ENCODE data around the gene ADAMTS14.

ADAMTS14 gene

GRCh38 chr10:70705121-70705861 lies 33.0 kb downstream of the ADAMTS14 start:
- Histone ChIP-seq H3K4me1 (ENCODE audit: insufficient read depth, poor library complexity, severe bottlenecking) (no peaks in the 10 kb centered on the region), H3K4me3 (ENCODE audit: severe bottlenecking) (no peak overlapping the region), H3K9me3 (ENCODE audit: severe bottlenecking) (no peaks in the 10 kb centered on the region), H3K36me3 (ENCODE audit: low read depth) (no peaks in the 10 kb centered on the region), H3K27ac (ENCODE audit: poor library complexity, severe bottlenecking) (no peak overlapping the region), H3K27me3 (ENCODE audit: insufficient read depth, poor library complexity, severe bottlenecking) (no peaks in the 10 kb centered on the region)
- TF ChIP-seq, protein P1, sequence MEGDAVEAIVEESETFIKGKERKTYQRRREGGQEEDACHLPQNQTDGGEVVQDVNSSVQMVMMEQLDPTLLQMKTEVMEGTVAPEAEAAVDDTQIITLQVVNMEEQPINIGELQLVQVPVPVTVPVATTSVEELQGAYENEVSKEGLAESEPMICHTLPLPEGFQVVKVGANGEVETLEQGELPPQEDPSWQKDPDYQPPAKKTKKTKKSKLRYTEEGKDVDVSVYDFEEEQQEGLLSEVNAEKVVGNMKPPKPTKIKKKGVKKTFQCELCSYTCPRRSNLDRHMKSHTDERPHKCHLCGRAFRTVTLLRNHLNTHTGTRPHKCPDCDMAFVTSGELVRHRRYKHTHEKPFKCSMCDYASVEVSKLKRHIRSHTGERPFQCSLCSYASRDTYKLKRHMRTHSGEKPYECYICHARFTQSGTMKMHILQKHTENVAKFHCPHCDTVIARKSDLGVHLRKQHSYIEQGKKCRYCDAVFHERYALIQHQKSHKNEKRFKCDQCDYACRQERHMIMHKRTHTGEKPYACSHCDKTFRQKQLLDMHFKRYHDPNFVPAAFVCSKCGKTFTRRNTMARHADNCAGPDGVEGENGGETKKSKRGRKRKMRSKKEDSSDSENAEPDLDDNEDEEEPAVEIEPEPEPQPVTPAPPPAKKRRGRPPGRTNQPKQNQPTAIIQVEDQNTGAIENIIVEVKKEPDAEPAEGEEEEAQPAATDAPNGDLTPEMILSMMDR (IDR thresholded peaks at IDR 0.05; ENCODE audit: poor library complexity, severe bottlenecking): no peak
- DNase-seq (ENCODE audit: low spot score) (no peak), ATAC-seq (ENCODE audit: low read depth) (no peak)

DNA sequence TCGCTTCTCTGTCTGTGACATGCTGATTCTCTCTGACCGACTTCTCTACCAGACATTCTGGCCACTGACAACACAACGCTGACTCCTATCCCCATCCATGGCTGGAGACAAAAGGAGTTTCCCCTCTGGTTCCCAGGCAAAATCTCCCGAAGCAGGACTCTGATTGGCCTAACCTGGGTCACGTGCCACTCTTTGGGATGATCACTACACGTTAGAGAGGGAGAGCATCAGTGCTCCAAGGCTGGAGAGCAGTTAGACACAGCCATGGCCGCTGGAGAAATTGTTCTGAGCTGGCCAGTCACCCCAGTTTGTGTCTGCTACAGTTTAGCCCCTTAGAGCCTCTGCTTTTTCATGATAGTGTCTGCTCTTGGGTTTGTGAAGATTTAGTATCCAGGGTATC lies 38.9 kb downstream of the ADAMTS14 start:
- TF ChIP-seq, protein P1 (IDR thresholded peaks at IDR 0.05; ENCODE audit: poor library complexity, severe bottlenecking): no peak
- ATAC-seq (ENCODE audit: low read depth) (no peak), DNase-seq (ENCODE audit: low spot score) (no peak)
- Histone ChIP-seq H3K27ac (ENCODE audit: poor library complexity, severe bottlenecking) (no peak overlapping the region), H3K36me3 (ENCODE audit: low read depth) (no peaks in the 10 kb centered on the region), H3K9me3 (ENCODE audit: severe bottlenecking) (no peaks in the 10 kb centered on the region), H3K27me3 (ENCODE audit: insufficient read depth, poor library complexity, severe bottlenecking) (no peaks in the 10 kb centered on the region), H3K4me1 (ENCODE audit: insufficient read depth, poor library complexity, severe bottlenecking) (peaks cover 4% of the 10 kb centered on the region), H3K4me3 (ENCODE audit: severe bottlenecking) (no peak overlapping the region)

GRCh38 chr10:70711911-70712310 lies 39.6 kb downstream of the ADAMTS14 start:
- Histone ChIP-seq H3K4me3 (ENCODE audit: severe bottlenecking) (no peak overlapping the region), H3K36me3 (ENCODE audit: low read depth) (no peaks in the 10 kb centered on the region), H3K27ac (ENCODE audit: poor library complexity, severe bottlenecking) (no peak overlapping the region), H3K27me3 (ENCODE audit: insufficient read depth, poor library complexity, severe bottlenecking) (no peaks in the 10 kb centered on the region), H3K9me3 (ENCODE audit: severe bottlenecking) (no peaks in the 10 kb centered on the region), H3K4me1 (ENCODE audit: insufficient read depth, poor library complexity, severe bottlenecking) (peaks cover 4% of the 10 kb centered on the region)
- DNase-seq (ENCODE audit: low spot score) (no peak), ATAC-seq (ENCODE audit: low read depth) (no peak)
- TF ChIP-seq, protein P1 (IDR thresholded peaks at IDR 0.05; ENCODE audit: poor library complexity, severe bottlenecking): no peak

DNA sequence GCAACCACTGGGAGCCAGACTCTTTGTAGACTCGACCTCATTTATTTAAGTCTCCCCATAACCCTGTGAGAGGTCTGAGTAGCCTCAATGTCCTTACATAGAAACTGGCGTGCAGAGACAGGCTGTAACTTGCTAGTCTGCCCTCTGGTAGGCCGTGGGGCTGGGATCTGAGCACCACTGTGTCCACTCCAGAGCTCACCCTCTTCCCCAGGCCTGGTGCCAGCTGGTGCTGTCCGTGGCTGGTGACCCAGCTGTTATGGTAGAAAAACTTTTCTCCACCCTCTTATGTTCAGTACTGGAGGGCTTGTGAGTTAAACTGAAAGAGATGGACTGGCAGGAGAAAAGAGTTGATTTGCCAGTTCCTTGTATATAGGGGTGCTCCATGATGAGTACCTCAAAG lies 41.9 kb downstream of the ADAMTS14 start:
- TF ChIP-seq, protein P1 (IDR thresholded peaks at IDR 0.05; ENCODE audit: poor library complexity, severe bottlenecking): no peak
- Histone ChIP-seq H3K36me3 (ENCODE audit: low read depth) (no peaks in the 10 kb centered on the region), H3K27me3 (ENCODE audit: insufficient read depth, poor library complexity, severe bottlenecking) (no peaks in the 10 kb centered on the region), H3K27ac (ENCODE audit: poor library complexity, severe bottlenecking) (no peak overlapping the region), H3K4me1 (ENCODE audit: insufficient read depth, poor library complexity, severe bottlenecking) (peaks cover 4% of the 10 kb centered on the region), H3K9me3 (ENCODE audit: severe bottlenecking) (no peaks in the 10 kb centered on the region), H3K4me3 (ENCODE audit: severe bottlenecking) (no peak overlapping the region)
- DNase-seq (ENCODE audit: low spot score) (no peak), ATAC-seq (ENCODE audit: low read depth) (no peak)

DNA sequence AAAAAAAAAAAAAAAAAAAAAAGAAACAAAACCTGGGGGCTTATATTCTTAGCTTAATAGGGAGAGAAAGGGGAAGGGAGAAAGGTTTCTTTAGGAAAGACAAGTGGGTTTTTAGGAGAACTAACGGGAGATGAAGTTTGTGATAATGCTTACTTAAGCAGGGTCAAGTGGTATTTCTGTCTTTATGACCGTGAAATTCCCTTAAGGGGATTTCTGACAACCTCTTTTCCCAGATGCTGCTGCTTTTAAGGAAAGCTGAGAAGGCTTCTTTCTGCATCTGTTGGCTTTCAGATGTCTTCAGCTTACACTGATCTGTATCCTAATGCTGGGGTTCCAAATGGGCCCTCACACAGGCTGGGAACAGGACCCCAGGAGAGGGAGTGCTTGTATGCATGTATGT lies 42.6 kb downstream of the ADAMTS14 start:
- Histone ChIP-seq H3K9me3 (ENCODE audit: severe bottlenecking) (no peaks in the 10 kb centered on the region), H3K4me3 (ENCODE audit: severe bottlenecking) (no peak overlapping the region), H3K27me3 (ENCODE audit: insufficient read depth, poor library complexity, severe bottlenecking) (no peaks in the 10 kb centered on the region), H3K4me1 (ENCODE audit: insufficient read depth, poor library complexity, severe bottlenecking) (peaks cover 4% of the 10 kb centered on the region), H3K36me3 (ENCODE audit: low read depth) (no peaks in the 10 kb centered on the region), H3K27ac (ENCODE audit: poor library complexity, severe bottlenecking) (no peak overlapping the region)
- DNase-seq (ENCODE audit: low spot score) (no peak), ATAC-seq (ENCODE audit: low read depth) (no peak)
- TF ChIP-seq, protein P1 (IDR thresholded peaks at IDR 0.05; ENCODE audit: poor library complexity, severe bottlenecking): no peak

Data from RWPE2 (cell line).